Left lung (tissue), 10 donors: ENCODE measurements around the gene ERCC1. TPM values are rescaled to one million over a fixed set of nuclear protein-coding genes. Genes with fewer than 3 reads are reported as not detected.
A peak's percentile ranks its signal among the peaks of the same experiment; 100 is the strongest.

ENCODE experiments used
- ATAC-seq: fragments of 200-7000 bp; cut with Tn5 transposase; one replicate; pipeline ENCODE4 v1.9.1; 2020; ENCODE audit warnings: moderate library complexity
- DNase-seq, 4 donors: peaks; one replicate each; pipeline ENCODE4 v3.0.0-alpha.2; 2013 to 2020
- H3K27ac ChIP-seq, 2 donors: fragments of 200-600 bp; sonication (generic) in 1 of 2; one replicate each; pipeline versions ENCODE4 v1.5.0 to v1.8.0; 2020 to 2021
- H3K27me3 ChIP-seq, 2 donors: fragments of 200-600 bp; sonication (generic) in 1 of 2; one replicate each; pipeline versions ENCODE4 v1.5.0 to v1.8.0; 2020 to 2021
- H3K36me3 ChIP-seq, 2 donors: fragments of 200-600 bp; sonication (generic) in 1 of 2; one replicate each; pipeline versions ENCODE4 v1.5.0 to v1.8.0; 2020 to 2021
- H3K4me1 ChIP-seq, 2 donors: fragments of 200-600 bp; one replicate each; pipeline ENCODE4 v1.8.0; 2021
- H3K4me3 ChIP-seq, 2 donors: fragments of 200-600 bp; sonication (generic) in 1 of 2; one replicate each; pipeline versions ENCODE4 v1.5.0 to v1.8.0; 2020 to 2021; ENCODE audit warnings: mild to moderate bottlenecking in 1 of 2
- H3K9me3 ChIP-seq, 2 donors: fragments of 200-600 bp; sonication (generic) in 1 of 2; one replicate each; pipeline versions ENCODE4 v1.5.0 to v1.8.0; 2020 to 2021
- CTCF ChIP-seq, 2 donors: fragments of 200-600 bp; sonication (generic) in 1 of 2; IDR thresholded peaks; one replicate each; pipeline versions ENCODE4 v1.5.0 to v1.8.0; 2021; ENCODE audit warnings: antibody characterized with exemption in 2 of 2
- intact Hi-C, 2 donors: fragments of 100-400 bp; cut with DNase I; formaldehyde crosslinking; loops; one replicate each; pipeline versions ENCODE4 v1.11.2 to v1.14.2; 2022
- polyA plus RNA-seq, 6 donors: library from polyadenylated mRNA; unstranded; fragments of 120-200 nt; gene quantifications; one replicate each; pipeline ENCODE4 v1.2.1, GENCODE V29; 2013; ENCODE audit not compliant: insufficient read length in 6 of 6
- total RNA-seq, 2 donors: library from RNA; stranded (reverse); fragmentation: NEBNext Ultra II Directional; extraction: Animal tissue kit (Norgen Biotek cat#: 25700); gene quantifications; one replicate each; pipeline ENCODE4 v1.2.1, GENCODE V29; 2021
- donor health status: DM: no; HTN: yes; CAD: no.
- donor health status: DM: no; HTN: no; CAD: no.

ERCC1 gene
- total and polyA plus RNA-seq, 8 donors = 56.1 to 108 (median 85.1) TPM

GRCh38 chr19:45445139-45445538 is 21.4 kb upstream of the ERCC1 start:
- Histone ChIP-seq H3K4me1 (peaks cover 17 to 57% of the 10 kb centered on the region in 2 donors), H3K36me3 (no peaks in the 10 kb centered on the region), H3K9me3 (no peaks in the 10 kb centered on the region), H3K4me3 (no peak overlapping the region), H3K27me3 (no peaks in the 10 kb centered on the region), H3K27ac (peak overlapping the region in 1 of 2 donors; percentile 94)
- TF ChIP-seq CTCF (IDR thresholded peaks at IDR 0.05) = no peak
- intact Hi-C loops = no loop called here
- ATAC-seq (no peak), DNase-seq (no peak)

- DNase-seq (peak; percentile 93 to 99 (median 94)), ATAC-seq (peak; percentile 77)
- peaks cover 10 to 56% of the 10 kb centered on the region in 2 donors for H3K4me1 ChIP-seq
- H3K4me3 ChIP-seq = peak overlapping the region; percentile 34 to 38
- no peaks in the 10 kb centered on the region for H3K36me3 ChIP-seq
- no peaks in the 10 kb centered on the region for H3K9me3 ChIP-seq
- peak overlapping the region; percentile 88 to 94 for H3K27ac ChIP-seq
- no peaks in the 10 kb centered on the region for H3K27me3 ChIP-seq
- TF ChIP-seq CTCF (IDR thresholded peaks at IDR 0.05) = no peak
- intact Hi-C loops = loop anchor here (5.0 kb wide), 2 partner anchors 33 to 38 kb away; no protein-coding TSS in a partner anchor
Observed at GRCh38 chr19:45444318-45445041, 20.8 kb upstream of the ERCC1 start.

GRCh38 chr19:45443462-45444317 is 20.0 kb upstream of the ERCC1 start:
- DNase-seq (peak; percentile 90 to 98 (median 97)), ATAC-seq (peak; percentile 85)
- H3K36me3 ChIP-seq = no peaks in the 10 kb centered on the region
- no peak for TF ChIP-seq CTCF (IDR thresholded peaks at IDR 0.05)
- peak overlapping the region; percentile 34 to 38 for H3K4me3 ChIP-seq
- intact Hi-C loops = loop anchor here (5.0 kb wide), 2 partner anchors 34 to 39 kb away; no protein-coding TSS in a partner anchor
- H3K27ac ChIP-seq = peak overlapping the region; percentile 88 to 94
- H3K4me1 ChIP-seq = peaks cover 10 to 57% of the 10 kb centered on the region in 2 donors
- no peaks in the 10 kb centered on the region for H3K27me3 ChIP-seq
- H3K9me3 ChIP-seq = no peaks in the 10 kb centered on the region

DNA sequence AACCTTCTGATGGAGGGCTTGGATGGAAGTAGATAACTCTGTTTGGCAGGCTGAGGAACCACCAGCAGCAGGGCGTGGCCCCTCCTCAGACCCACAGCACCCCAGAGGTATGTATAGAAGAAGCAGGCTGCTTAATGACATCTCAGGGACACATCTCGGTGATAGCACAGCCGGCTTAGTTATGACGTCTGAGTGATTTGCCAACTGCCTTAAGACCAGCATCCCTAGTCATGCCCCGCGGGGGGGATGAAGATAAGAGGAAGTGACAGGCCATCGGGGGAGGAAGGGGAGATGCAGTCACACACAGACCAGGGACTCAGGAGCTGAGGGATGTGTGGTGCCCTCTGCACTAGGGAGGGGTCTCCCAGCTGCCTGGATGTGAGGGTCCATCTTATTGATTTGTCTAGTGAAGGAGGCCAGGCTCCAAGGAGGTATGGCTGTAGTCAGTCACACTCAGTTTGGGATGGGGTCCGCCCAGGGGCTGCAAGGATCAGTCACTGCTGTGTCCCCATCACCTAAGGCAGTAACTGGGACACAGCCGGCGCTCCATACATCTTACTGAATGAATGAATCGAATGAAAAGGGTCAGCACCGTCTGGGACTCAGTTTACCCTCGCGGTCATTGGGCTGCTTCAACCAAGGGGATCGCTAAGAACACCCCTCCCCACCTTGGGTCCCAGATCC is 19.2 kb upstream of the ERCC1 start:
- H3K4me3 ChIP-seq = peak overlapping the region in 1 of 2 donors; percentile 34
- H3K36me3 ChIP-seq = no peaks in the 10 kb centered on the region
- peaks cover 10 to 58% of the 10 kb centered on the region in 2 donors for H3K4me1 ChIP-seq
- intact Hi-C loops = loop anchor here (5.0 kb wide), 2 partner anchors 34 to 39 kb away; no protein-coding TSS in a partner anchor
- DNase-seq = peak in 3 of 4 donors; percentile 69 to 81 (median 80)
- no peaks in the 10 kb centered on the region for H3K9me3 ChIP-seq
- TF ChIP-seq CTCF (IDR thresholded peaks at IDR 0.05) = no peak
- no peaks in the 10 kb centered on the region for H3K27me3 ChIP-seq
- ATAC-seq = peak; percentile 4
- peak overlapping the region; percentile 88 to 94 for H3K27ac ChIP-seq
